Stimulated activated CD8-positive, alpha-beta memory T cell treated with anti-CD3 and anti-CD28 coated beads, Interleukin-15, amount 100 ng/mL, for 4 hours (primary cell): ENCODE measurements around the gene PRR5L.

Source experiments
- DNase-seq, 2 donors: peaks; one replicate each; pipeline ENCODE4 v3.0.0-alpha.2; 2020; ENCODE audit warnings: low read depth in 2 of 2

PRR5L gene

DNA sequence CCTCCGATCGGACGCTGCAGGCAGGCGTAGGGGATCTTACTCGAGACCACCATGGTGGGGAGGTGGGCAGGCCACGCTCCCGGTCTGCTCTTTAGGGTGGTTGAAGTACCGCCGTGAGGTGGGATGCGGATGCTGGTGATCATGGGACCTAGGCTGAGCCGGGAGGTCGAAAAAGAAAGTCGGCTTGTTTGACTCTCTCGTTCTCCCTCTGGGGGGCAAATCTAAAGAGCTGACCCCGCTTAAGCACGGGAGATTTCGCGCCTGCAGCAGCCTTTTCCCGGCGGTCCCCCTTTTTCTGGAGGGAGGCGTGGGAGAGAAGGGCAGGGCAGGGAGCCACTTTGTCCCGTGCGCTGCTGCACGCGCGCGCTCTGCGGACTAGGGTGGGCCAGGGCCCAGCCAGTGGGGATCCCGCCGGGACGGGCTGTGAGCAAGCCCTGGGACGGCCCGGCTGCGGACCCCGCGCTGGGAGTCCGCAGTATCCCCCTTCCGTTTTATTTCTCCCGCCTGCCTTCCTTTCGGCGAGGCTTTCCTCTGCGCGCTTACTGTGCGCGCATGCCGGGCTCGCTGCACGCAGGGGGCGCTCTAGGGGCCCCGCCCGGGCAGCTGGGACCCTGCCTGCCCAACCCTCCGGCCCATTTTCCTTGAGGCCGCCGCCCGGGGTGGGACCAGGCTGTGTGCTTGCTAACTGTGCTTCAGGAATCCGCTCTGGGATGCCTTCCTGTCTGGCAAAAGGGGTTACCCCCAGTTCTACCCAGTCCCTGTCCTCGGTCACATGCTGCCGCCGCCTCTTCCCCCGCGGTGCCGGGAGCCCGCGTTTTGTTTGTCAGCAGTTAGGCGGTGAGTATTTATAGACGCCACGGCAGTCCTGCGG is 81.0 kb downstream of the PRR5L start:
- peak in 1 of 2 donors; percentile 43 for DNase-seq

DNA sequence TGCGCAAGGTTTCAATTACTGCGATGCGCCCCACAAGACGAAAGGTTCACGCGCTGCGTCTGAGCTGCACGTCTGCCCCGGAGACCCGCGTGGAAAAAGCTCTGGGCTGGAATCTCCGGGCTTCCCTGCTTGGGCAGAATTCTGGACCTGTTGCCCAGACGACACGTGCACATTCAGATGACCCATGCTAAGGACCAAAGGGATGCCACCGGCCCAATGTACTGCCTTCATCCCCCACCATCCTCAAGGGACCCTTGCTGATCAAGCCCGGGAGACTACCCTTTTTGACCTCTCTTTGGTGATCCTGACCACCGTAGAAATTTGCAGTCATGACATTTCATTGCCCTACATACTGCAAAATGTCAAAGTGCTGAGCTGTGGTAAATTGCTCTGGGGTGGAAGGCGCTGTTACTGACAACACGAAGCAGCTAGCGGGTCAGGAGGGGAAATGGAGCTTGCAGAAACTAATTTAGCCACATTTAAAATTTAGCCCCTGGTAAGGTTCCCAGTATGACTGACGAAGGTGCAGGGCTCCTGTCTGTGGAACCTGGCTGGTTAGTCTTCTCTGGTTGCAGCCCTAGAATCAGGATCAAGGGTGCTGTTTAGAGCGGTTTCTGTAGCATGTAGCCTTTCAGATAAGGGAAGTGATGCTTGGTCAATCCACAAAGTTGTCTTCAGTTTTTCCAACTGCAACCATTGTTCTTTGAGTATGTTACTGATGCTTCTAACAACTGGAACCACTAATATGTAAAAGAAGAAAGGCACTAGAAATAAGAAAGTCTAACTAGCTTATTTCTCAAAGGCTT is 81.9 kb downstream of the PRR5L start:
- no peak for DNase-seq

DNA sequence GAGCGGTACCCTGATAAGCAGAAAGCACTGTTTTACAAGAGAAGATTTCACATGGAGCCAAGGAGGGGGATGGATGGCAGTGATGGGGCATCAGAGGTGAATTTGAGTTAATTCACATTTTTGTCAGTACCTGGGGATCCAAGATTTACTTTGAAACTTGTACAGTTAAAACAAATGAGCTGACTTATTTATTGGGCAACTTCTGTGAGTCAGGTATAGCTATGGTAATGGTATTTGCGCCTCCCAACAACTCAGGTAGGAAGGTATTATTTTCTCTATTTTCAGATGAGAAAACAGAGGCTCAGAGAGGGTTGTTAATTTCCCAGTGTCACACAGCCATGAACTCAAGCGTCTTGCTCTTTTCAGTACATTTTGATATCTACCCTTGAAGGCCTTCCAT is 83.6 kb downstream of the PRR5L start:
- DNase-seq, result no peak

DNA sequence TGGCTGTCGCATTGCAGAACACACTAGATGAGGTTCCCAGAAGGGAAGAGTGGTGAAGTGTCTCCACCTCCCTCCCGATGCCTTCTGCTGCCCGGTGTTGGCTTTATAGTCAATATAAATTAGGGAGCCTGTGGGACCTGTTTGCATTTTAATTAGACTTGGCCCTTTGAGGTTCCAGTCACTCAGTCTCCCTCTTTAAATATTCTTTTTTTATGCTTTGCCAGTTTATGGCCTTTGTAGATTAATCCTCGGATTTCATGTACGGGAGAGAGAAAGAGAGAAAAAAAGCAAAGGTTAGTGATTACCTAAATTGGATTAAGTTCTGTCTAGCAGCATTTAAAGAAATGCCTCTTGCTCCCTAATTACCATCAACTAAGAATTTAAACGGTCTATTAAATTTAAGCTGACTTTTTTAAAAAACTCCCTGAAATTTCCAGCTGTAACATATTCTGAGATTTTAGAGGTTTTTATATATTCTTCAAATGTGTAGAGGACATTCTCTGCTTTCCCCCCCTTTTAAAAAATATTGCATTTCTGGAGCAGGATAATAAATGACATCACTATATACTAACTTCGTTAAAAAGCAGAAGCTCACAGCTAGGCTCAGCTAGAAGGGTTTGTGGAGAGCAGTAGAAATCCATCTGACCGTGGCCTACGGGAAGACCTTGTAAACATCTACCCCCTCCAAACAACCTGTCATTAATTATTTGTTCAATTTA is 84.4 kb downstream of the PRR5L start:
- no peak for DNase-seq

DNA sequence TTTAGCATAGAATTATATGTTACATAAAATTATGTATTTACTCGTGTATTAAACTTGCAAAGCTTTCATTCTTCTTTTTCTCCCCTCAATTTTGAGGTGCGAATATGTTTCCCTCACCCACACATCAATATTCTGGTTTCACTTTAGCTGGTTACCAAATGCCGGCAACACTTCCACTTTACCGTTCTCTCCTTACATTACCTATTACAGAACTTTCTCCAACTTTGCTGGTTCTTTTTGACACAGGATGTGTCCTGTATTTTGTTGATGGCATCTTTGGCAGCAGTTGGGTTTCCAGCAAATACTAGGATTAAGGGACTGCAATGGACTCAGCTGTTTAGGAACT is 84.9 kb downstream of the PRR5L start:
- no peak for DNase-seq

DNA sequence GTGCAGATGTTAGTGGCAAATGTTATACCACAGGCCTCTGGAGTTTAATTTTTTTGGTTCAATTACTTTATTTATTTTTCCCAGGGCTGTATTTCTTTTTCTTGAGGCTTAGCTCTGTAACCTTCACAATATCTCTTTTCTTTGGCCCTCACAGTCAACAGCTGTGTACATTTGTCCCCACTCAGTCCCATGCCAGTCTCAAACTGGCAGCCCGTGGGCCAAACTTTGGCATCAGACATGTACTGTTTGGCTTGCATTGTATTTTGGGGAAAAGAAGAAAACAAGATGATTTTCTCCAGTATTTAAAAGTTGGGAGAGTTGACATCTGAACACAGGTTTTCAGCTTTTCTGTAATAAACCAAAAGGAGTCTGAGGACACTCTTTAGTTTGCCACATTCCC is 87.1 kb downstream of the PRR5L start:
- DNase-seq, result no peak

DNA sequence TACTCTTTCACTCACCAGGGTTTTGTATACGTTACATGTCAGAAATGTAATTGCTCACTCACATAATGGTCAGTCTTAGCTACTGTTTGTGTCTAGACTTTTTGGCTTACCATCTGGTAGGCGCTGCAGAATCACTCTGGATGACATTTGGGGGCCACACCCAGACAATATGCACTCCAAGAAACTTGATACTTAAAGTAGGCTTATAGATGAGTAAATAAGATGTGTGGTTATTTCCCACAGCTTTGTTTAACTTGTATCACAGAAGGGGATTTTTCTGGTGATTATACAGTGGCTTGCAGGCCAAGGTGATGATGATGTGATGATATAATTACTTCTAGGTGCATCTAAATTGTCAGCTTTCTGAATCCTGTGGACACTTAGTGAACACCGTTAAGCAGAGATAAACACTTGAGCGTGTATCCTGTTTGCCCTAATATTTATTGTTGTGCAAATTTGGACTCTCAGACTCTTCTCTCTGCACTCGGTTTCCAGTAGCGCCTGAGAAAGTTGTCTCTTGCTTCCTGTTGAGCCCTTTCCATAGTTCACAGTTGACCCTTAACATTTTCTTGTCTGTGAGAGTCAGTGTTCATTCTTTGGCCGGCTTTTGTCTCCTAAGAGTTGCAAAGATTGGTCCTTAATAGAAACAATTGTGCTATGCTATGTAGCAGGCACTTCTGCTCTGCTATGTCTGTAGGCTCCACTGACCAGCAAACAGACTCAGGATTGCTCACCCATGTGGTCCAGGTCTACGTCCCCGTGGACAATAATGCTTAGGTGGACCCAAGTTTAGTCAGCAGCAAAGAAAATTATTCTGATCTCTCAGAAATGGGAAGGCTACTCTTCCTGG is 89.3 kb downstream of the PRR5L start:
- DNase-seq, result no peak

DNA sequence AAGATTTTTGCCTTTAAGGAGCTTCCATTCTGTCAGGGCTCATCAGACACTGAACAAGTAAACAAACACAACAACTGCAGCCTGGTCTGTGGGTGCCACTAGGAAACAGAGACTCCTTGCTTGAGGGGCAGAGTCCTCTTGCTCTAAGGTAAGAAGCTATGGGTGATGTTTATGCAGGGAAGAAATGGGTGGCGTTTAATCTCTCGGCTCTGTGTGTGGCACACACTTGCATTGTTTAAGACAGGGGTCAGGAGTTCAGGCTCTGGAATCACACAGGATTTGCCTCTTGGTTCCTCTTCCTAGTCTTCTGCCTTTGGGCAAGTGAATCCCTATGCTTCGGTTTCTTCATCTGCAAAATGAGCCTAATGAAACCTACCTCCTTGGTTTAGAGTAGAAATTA is 90.3 kb downstream of the PRR5L start:
- DNase-seq, result no peak

DNA sequence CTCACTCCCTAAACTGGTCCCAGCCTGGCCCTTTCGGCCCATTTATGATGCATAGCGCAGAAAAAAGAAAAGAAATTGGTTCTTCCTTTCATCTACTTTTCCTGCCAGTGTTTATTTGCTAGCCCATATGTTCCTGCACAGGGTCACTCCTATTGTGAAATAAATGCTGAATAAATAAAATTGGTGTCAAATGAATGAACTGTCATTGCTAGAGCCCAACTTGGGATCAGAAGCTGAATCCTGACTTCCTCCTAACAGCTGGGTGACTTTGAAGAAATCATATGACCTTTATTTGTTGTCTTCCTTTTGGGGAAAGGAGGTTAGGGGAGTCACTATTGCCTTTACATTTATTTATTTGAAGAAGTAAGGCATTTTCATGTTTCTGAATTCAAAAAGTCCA is 92.0 kb downstream of the PRR5L start:
- DNase-seq, result no peak

DNA sequence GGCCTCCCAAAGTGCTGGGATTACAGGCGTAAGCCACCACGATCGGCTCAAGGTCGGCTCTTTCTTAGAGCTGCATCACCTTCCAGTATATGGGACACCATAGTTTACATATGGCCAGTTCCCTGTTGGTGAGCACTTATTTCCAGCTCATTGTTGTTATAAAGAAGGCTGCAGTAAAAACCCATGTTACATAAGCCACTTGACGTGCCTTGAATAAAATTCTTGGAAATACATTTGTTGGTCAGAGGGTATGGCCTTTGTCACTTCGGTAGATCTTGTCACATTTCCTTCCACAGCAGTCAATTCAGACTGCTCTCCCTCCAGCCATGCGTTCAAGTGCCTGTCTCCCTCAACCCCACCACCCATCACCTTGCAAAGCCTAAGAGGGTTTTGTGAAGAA is 92.9 kb downstream of the PRR5L start:
- no peak for DNase-seq

DNA sequence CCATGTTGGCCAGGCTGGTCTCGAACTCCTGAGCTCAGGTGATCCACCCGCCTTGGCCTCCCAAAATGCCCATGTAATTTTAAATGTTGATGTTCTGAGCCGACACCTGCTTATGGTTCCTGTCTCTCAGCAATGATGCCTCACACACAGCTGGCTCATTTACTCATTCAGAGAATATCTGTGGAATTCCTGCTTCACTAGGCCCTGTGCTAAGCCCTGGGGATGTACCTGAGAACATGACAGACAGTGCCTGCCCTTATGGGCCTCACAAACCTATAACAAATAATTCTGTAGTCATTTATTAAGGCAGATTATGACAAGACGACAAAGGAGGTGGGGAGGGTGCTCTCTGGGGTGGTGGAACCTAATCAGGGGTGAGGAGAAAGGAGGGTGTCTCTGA is 93.7 kb downstream of the PRR5L start:
- no peak for DNase-seq

DNA sequence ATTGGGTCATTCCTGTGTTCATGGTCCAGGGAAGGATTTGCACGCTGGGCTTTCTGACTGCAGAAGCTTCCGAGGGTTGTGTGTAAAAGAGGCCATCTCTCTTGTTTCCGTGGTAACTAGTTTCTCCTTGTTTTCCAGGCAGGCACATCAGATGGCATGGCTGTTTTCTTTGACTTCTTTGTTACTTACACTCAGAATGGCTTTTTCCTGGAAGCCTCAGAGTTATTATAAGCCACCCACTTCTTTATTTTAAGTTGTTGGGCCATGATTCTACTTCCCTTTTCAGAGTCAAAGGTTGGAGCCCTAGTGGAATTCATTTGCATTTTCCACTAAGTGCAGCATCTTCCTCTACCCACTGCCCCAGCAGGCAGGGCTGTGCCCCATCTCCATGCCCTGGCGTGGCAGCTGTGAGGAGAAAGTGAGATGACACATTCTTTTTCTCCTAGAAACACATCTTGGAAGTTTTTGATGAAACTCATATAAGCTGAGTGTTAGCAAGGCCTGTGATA is 94.9 kb downstream of the PRR5L start:
- DNase-seq, result no peak

DNA sequence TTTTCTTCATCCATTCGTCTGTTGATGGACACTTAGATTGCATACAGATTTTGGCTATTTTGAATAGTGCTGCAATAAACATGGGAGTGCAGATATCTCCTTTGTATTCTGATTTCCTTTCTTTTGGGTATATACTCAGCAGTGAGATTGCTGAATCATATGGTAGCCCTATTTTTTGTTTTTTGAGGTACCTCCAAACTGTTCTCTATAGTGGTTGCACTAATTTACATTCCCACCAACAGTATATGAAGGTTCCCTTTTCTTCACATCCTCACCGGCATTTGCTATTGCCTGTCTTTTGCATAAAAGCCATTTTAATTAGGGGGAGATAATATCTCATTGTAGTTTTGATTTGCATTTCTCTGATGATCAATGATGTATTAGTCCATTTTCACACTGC is 96.1 kb downstream of the PRR5L start:
- no peak for DNase-seq

DNA sequence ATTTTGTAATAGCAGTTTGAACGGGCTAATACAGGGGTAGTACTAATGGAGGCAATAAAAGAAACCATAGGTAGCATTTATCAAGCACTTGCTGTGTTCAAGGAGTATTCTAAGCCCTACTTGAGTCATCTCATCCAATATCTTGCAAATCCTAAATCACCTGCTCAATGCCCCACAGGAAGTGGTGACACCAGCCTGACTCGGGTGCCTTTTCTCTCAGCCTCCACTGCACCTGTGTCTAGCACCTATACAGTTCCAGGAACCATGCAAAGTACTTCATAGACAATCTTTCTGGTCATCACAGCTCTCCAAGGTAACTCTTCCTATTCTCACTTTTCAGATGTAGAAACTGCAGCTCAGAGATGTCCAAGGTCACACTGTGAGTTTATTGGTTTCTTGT is 98.0 kb downstream of the PRR5L start:
- DNase-seq, result no peak

DNA sequence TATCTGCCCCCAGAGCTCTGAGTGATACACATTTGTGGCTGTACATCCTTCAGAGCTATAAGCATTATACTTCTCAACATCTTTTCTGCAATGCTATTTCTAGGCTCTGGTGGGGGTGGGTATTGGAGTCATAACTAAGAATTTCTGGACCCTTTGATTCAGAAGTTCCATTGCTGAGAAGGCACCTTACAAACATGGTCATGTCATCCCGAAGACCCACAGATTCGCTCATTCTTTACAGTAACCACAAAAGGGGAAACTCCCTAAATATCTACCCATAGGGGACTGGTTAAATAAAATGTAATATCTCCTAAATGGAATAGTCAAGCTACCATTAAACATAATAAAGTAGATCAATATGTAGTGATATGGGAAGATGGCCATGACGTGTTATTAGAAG is 98.8 kb downstream of the PRR5L start:
- no peak for DNase-seq

DNA sequence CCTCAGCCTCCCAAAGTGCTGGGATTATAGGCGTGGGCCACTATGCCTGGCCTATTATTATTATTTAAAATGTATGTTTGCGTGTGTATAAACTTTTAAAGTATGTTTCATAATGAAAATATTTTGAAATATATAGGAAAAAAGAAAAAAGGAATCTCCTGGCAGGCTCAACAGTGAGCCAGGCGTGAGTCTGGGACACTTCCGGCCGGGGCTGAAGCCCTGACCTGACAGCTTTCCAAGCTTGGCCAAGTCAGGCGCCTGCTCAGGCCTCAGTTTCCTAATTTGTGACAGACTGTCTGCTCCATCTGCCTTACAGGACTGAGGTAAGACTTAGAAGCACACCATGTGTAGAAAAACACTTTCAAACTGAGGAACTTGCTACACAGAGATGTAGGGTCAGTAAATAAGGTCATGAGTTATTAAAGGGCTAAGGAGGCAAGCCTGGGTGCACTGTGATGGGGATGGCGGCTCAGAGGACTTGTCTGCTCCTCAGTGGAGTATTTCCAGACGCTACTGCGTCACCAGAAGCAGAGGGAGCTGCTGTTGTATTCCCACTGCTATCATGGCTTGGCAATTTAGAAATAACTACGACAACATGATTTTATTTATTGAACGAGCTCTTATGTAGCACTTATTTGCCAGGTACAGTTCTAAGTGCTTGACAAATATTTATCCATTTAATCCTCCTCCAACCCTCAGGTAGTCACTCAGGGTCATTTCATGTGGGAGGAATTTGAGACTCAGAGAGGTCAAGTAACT is 100.1 kb downstream of the PRR5L start:
- no peak for DNase-seq

DNA sequence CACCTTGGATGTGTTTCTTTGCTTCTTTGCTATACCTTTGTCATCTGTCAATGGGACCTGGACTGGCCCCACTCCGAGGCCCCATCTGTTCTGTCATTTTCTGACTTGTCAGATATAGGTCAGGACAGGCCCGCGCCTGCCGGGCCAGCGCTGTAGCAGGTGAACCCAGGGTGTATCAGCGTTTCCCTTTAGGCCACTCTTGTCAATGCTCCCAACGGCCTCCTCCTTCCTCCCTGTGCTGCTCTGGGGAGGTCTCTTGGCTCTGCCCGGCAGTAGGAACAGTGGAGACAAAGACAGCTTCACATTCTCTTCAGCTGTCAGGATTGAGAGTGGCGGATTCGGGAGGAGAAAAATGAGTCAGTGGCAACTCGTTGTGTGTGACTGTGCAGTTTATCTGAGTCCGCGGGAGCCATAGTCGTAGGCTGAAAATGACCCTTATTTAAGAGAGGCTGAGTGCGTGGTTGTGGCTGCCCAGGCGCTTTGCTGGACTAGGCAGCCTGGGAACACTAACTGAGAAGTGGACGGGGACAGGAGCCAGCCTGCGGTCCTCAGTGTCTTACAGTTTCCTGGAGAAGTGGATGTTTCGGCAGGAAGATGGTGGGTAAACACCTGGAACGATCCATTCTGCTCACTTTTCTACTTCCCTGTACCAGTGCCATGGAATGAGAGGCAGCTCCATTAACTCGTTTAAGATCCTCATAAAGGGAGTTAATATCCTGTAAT is 102.3 kb downstream of the PRR5L start:
- no peak for DNase-seq

DNA sequence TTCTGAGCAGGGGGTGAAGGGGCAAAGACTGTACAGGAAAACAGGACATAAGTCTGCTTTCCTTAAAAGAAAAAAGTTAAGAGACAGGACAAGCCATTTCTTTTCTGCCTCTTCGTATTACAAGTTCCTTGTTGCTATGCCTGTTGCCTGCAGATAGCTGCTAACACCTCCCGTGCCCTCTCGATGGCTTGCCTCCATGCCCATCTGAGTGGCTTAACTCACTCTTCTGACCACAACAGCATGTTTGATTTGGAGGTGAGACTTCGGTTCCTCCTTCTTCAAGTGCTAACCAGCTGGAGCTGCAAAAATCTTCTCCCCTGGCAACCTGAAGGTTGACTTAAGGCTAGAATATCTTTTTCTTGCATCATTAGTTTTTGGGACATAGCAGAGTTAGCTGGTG is 103.1 kb downstream of the PRR5L start:
- DNase-seq, result no peak

DNA sequence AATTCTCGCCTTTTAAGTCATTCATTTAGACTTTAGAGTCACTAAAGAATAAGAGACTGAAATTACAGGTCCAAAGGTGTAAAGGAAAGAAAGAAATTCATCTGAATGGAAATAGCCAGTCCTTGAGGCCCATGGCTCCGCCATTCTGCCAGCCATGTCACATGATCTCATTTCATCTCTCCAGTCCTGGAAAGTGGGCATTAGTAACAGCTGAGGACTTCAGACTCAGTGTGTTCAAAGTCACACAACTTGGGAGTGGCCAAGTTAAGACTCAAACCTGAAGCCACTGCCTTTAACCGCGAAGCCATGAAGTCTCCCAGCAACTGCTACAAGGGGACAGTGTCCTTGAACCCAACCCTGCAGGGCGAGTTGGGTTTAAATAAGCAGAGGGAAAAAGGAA is 103.7 kb downstream of the PRR5L start:
- no peak for DNase-seq
